GM12878 (cell line): ENCODE data around the gene AIFM1.

ENCODE experiments used
- CTCF ChIP-seq, 3 experiments: IDR thresholded peaks in 2 of 3; conservative IDR thresholded peaks in 1 of 3; 2 replicates each; pipeline ENCODE4 v1.5.1; 2011; ENCODE audit warnings: low read depth in 3 of 3, low read length in 3 of 3, mild to moderate bottlenecking in 3 of 3, control low read depth in 2 of 3, moderate library complexity in 2 of 3, inconsistent platforms in 1 of 3, mixed read lengths in 1 of 3; ENCODE audit not compliant: control insufficient read depth in 2 of 3, insufficient read depth in 1 of 3; ENCODE audit errors: extremely low read depth in 1 of 3
- EZH2 ChIP-seq: IDR thresholded peaks from 2 replicates; pipeline ENCODE4 v1.6.1; 2012; ENCODE audit warnings: low read depth, mild to moderate bottlenecking, control low read depth, inconsistent platforms, low read length, borderline replicate concordance; ENCODE audit not compliant: control insufficient read depth
- MXI1 ChIP-seq: fragments of 150-350 bp; IDR thresholded peaks from 2 replicates; pipeline ENCODE4 v1.6.1; 2011; ENCODE audit warnings: low read depth, mild to moderate bottlenecking, inconsistent platforms, low read length, improper control_type of control experiment
- PKNOX1 ChIP-seq: fragments of 450-650 bp; IDR thresholded peaks from 2 replicates; pipeline ENCODE4 v1.6.1; 2016; ENCODE audit warnings: mild to moderate bottlenecking
- POLR2A ChIP-seq: IDR thresholded peaks from 2 replicates; pipeline ENCODE4 v1.6.1; 2011; ENCODE audit warnings: low read depth, mild to moderate bottlenecking, low read length
- SIN3A ChIP-seq: IDR thresholded peaks from 2 replicates; pipeline ENCODE4 v1.6.1; 2012; ENCODE audit warnings: low read depth, low read length, improper control_type of control experiment
- SMC3 ChIP-seq: IDR thresholded peaks from 2 replicates; pipeline ENCODE4 v1.6.1; 2011; ENCODE audit warnings: low read length, improper control_type of control experiment, borderline replicate concordance
- TF ChIP-seq, protein P1 (sequence below): IDR thresholded peaks from 2 replicates; pipeline ENCODE4 v1.6.1; 2012; ENCODE audit warnings: low read depth, low read length, improper control_type of control experiment

DNA sequence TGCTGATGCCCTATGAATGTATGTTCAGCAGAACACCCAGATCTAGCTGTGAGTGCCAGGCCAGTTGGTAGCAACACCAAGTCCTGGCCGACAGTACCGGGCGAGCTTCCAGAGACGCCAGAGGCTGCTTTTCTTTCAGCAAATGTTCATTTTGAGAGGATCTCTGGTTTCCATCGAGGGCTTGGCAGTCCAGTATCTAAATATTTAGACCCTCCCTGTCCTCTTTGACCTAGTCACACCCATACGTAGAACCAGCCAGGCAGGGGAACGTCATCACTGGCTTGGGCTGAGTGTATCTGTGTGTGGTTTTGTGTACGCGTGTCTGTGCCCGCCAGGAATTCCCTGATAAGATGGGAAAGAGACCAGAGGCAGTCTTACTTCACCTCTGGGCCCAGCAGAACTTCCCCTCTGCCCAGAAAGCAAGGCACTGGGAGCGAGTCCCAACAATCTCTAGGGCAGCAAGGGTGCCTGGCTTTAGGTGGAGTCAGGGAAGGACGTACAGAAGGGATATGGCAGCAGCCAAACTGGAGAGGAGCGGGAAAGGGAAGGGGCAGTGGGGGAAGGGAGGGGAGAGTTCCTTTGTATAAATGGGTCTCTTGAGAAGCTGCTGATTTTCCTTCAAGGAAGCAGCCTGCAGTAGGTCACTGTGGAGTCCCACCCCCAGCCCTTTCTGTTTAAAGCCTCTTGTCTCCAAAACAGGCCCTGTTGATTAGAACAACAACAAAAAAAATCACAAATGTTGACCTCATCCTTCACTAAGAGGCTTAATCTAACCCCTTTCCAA, 40.4 kb downstream of the AIFM1 start:
- no peak for TF ChIP-seq MXI1
- TF ChIP-seq, protein P1, sequence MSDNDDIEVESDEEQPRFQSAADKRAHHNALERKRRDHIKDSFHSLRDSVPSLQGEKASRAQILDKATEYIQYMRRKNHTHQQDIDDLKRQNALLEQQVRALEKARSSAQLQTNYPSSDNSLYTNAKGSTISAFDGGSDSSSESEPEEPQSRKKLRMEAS: no peak
- TF ChIP-seq SIN3A: no peak
- TF ChIP-seq CTCF (IDR thresholded peaks at IDR 0.05 in 2 of 3, conservative IDR thresholded peaks at IDR 0.05 in 1 of 3; ENCODE audit: control insufficient read depth in 2 of 3, extremely low read depth in 1 of 3, insufficient read depth in 1 of 3, low read depth in 3 of 3, low read length in 3 of 3): no peak
- TF ChIP-seq POLR2A: no peak
- TF ChIP-seq PKNOX1: no peak
- no peak for TF ChIP-seq EZH2
- no peak for TF ChIP-seq SMC3
